Heart left ventricle (tissue), 13 donors: ENCODE measurements around the gene BAIAP2.

ENCODE experiments used
- CTCF ChIP-seq, 12 donors: fragments of 200-600 bp; sonication (generic) in 4 of 12; IDR thresholded peaks; one replicate each; pipeline versions ENCODE4 v1.5.0 to v1.8.0; 2018 to 2022; ENCODE audit warnings: antibody characterized with exemption in 12 of 12, mild to moderate bottlenecking in 5 of 12
- POLR2A ChIP-seq, 2 donors: fragments of 450-650 bp; IDR thresholded peaks; one replicate each; pipeline ENCODE4 v1.6.1; 2017; ENCODE audit warnings: antibody characterized with exemption in 2 of 2, mild to moderate bottlenecking in 2 of 2, moderate library complexity in 2 of 2
- donor health status: ischemic (EF 13 %, LVEDD 7.1; RV severe dilation, severe dysfunction).
- donor health status: DM: no; HTN: yes; CAD: no.
- donor health status: DM: no; HTN: no; CAD: no.
- donor health status: ischemic (EF 25% LVEDD 6.9; RV normal size, moderate dysfunction).
- donor health status: ischemic (EF 25% LVEDD 5.7; RV mildly dilated, moderate dysfunction).
- donor health status: ischemic (EF 35%, LVEDD 5.7; RV mildly dilated, moderate dysfunction).
- donor health status: nonischemic (EF 11% LVEDD 7.7; RV severe dilation, severe dysfunction).
- donor health status: DM: yes; HTN: yes; CAD: no.
- donor health status: PGD.
- donor health status: ischemic (EF 29% LVEDD 5.4; RV normal size, mild dysfunction).
- donor health status: nonischemic (EF 23%, LVEDD 6.1; RV moderate dilation, normal function).

GRCh38 chr17:81054881-81055370 is 20.0 kb downstream of the BAIAP2 start:
- no peak for TF ChIP-seq POLR2A (IDR thresholded peaks at IDR 0.05)
- no peak for TF ChIP-seq CTCF (IDR thresholded peaks at IDR 0.05)
